GM18505 (cell line): ENCODE measurements around the gene EYS.
"Not testable (repeated sequence)": the region's sequence is repeated elsewhere in the genome, so short reads cannot be mapped to it uniquely, and the experiment has no call there.

ENCODE experiments used
- ATAC-seq: cut with Tn5 transposase; IDR thresholded peaks from one replicate; pipeline ENCODE4 v1.9.1; 2021; ENCODE audit not compliant: unreplicated experiment
- POLR2A ChIP-seq: IDR thresholded peaks from 4 replicates; pipeline ENCODE4 v1.6.1; 2011; ENCODE audit warnings: borderline replicate concordance; ENCODE audit not compliant: insufficient read depth, insufficient read length; ENCODE audit errors: extremely low read depth

Gene EYS

GRCh38 chr6:64483956-64484499, 1223.0 kb downstream of the EYS start:
- no peak for ATAC-seq
- TF ChIP-seq POLR2A: no peak

- no peak for ATAC-seq
These were observed 1224.4 kb downstream of the EYS start for GRCh38 chr6:64482631-64483030.

GRCh38 chr6:64479134-64479533, 1227.9 kb downstream of the EYS start:
- TF ChIP-seq POLR2A: no peak
- ATAC-seq: no peak

More at GRCh38 chr6:64482631-64483030, 1224.4 kb downstream of the EYS start:
- no peak for TF ChIP-seq POLR2A

GRCh38 chr6:64477391-64477790, 1229.6 kb downstream of the EYS start:
- TF ChIP-seq POLR2A: no peak
- no peak for ATAC-seq

- ATAC-seq: no peak
- TF ChIP-seq POLR2A: no peak
These were observed 1230.1 kb downstream of the EYS start for GRCh38 chr6:64476935-64477334.

GRCh38 chr6:64469405-64469804, 1237.6 kb downstream of the EYS start:
- ATAC-seq: not testable (repeated sequence)

GRCh38 chr6:64467656-64468055, 1239.4 kb downstream of the EYS start:
- no peak for ATAC-seq
- TF ChIP-seq POLR2A: no peak

GRCh38 chr6:64459411-64459944, 1247.5 kb downstream of the EYS start:
- TF ChIP-seq POLR2A: no peak

GRCh38 chr6:64448101-64448500, 1258.9 kb downstream of the EYS start:
- not testable (repeated sequence) for ATAC-seq

More at GRCh38 chr6:64459411-64459944, 1247.5 kb downstream of the EYS start:
- ATAC-seq: no peak

- ATAC-seq: no peak
- TF ChIP-seq POLR2A: no peak
These were observed 1262.0 kb downstream of the EYS start for GRCh38 chr6:64445038-64445437.

- ATAC-seq: no peak
- no peak for TF ChIP-seq POLR2A
These were observed 1267.8 kb downstream of the EYS start for GRCh38 chr6:64439274-64439673.

GRCh38 chr6:64437996-64438395, 1269.0 kb downstream of the EYS start:
- no peak for TF ChIP-seq POLR2A
- no peak for ATAC-seq

GRCh38 chr6:64429926-64430325, 1277.1 kb downstream of the EYS start:
- TF ChIP-seq POLR2A: no peak
- no peak for ATAC-seq

GRCh38 chr6:64428186-64428585, 1278.8 kb downstream of the EYS start:
- no peak for ATAC-seq
- no peak for TF ChIP-seq POLR2A

- TF ChIP-seq POLR2A: no peak
- no peak for ATAC-seq
These were observed 1291.1 kb downstream of the EYS start for GRCh38 chr6:64415926-64416325.
